Measurements from ENCODE around the gene SLC35E2B.
"Not testable (repeated sequence)": the region's sequence is repeated elsewhere in the genome, so short reads cannot be mapped to it uniquely, and the experiment has no call there.

DNA sequence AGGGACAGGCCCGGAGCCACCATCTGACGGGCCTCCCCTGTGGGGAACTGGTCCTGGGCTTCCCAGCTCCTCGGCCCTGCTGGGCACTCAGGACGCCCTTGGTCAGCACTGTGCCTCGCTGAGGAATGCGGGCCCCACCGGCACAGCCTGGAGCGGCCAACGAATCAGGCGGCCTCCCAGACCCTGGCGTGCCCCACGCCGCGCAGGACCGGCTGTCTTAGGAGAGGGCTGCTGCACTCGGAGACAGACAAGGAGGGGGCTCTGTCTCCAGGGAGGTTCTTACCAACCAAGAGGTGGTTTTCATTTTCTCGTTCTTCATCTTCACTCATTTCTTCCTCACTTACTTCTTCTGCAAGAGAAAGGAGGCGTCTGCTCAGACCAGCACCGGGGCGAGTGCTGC lies 15.3 kb upstream of the SLC35E2B start:
- TF ChIP-seq, protein P1, sequence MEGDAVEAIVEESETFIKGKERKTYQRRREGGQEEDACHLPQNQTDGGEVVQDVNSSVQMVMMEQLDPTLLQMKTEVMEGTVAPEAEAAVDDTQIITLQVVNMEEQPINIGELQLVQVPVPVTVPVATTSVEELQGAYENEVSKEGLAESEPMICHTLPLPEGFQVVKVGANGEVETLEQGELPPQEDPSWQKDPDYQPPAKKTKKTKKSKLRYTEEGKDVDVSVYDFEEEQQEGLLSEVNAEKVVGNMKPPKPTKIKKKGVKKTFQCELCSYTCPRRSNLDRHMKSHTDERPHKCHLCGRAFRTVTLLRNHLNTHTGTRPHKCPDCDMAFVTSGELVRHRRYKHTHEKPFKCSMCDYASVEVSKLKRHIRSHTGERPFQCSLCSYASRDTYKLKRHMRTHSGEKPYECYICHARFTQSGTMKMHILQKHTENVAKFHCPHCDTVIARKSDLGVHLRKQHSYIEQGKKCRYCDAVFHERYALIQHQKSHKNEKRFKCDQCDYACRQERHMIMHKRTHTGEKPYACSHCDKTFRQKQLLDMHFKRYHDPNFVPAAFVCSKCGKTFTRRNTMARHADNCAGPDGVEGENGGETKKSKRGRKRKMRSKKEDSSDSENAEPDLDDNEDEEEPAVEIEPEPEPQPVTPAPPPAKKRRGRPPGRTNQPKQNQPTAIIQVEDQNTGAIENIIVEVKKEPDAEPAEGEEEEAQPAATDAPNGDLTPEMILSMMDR (IDR thresholded peaks at IDR 0.05; ENCODE audit: insufficient read depth, low read length): not testable (repeated sequence)
- not testable (repeated sequence) for TF ChIP-seq GABPA (IDR thresholded peaks at IDR 0.05; ENCODE audit: low read depth); POLR2AphosphoS5 (IDR thresholded peaks at IDR 0.05; ENCODE audit: low read depth); REST (IDR thresholded peaks at IDR 0.05; ENCODE audit: insufficient replicate concordance, low read depth); SPI1 (IDR thresholded peaks at IDR 0.05; ENCODE audit: borderline replicate concordance, low read depth)

All from HL-60 (cell line).